Endothelial cell (in vitro differentiated cells): ENCODE measurements around the gene SPAG7. TPM values are rescaled to one million over a fixed set of nuclear protein-coding genes. Genes with fewer than 3 reads are reported as not detected.
A peak's percentile ranks its signal among the peaks of the same experiment; 100 is the strongest.
"Not testable (repeated sequence)": the region's sequence is repeated elsewhere in the genome, so short reads cannot be mapped to it uniquely, and the experiment has no call there.

Experiments used
- DNase-seq: peaks from one replicate; pipeline ENCODE4 v3.0.0; 2021; ENCODE audit warnings: low spot score
- H3K27ac Mint-ChIP-seq: one replicate; pipeline ENCODE4 v1.8.0; 2021; ENCODE audit warnings: mixed read lengths, inconsistent platforms; ENCODE audit not compliant: unreplicated experiment
- H3K27me3 Mint-ChIP-seq: one replicate; pipeline ENCODE4 v1.8.0; 2021; ENCODE audit warnings: mild to moderate bottlenecking, moderate library complexity, mixed read lengths, inconsistent platforms; ENCODE audit not compliant: unreplicated experiment
- H3K36me3 Mint-ChIP-seq: one replicate; pipeline ENCODE4 v1.8.0; 2021; ENCODE audit warnings: mild to moderate bottlenecking, low read depth, mixed read lengths, inconsistent platforms; ENCODE audit not compliant: unreplicated experiment
- H3K4me1 Mint-ChIP-seq: one replicate; pipeline ENCODE4 v1.8.0; 2021; ENCODE audit warnings: mild to moderate bottlenecking, mixed read lengths, inconsistent platforms; ENCODE audit not compliant: unreplicated experiment
- H3K4me3 Mint-ChIP-seq: one replicate; pipeline ENCODE4 v1.8.0; 2021; ENCODE audit warnings: mild to moderate bottlenecking, mixed read lengths, inconsistent platforms; ENCODE audit not compliant: unreplicated experiment
- H3K9me3 Mint-ChIP-seq: one replicate; pipeline ENCODE4 v1.8.0; 2021; ENCODE audit warnings: mixed read lengths, inconsistent platforms; ENCODE audit not compliant: unreplicated experiment
- CTCF ChIP-seq: fragments of 200-600 bp; sonication (generic); IDR thresholded peaks from one replicate; pipeline ENCODE4 v1.5.0; 2021; ENCODE audit warnings: antibody characterized with exemption; ENCODE audit not compliant: unreplicated experiment
- total RNA-seq: library from RNA; stranded (reverse); fragmentation: NEBNext Ultra II Directional; extraction: Animal tissue kit (Norgen Biotek cat#: 25700); gene quantifications from one replicate; pipeline ENCODE4 v1.2.1, GENCODE V29; 2021; ENCODE audit not compliant: unreplicated experiment

The SPAG7 gene
- total RNA-seq, 1 donor from 2014 or later = 67.3 TPM

DNA sequence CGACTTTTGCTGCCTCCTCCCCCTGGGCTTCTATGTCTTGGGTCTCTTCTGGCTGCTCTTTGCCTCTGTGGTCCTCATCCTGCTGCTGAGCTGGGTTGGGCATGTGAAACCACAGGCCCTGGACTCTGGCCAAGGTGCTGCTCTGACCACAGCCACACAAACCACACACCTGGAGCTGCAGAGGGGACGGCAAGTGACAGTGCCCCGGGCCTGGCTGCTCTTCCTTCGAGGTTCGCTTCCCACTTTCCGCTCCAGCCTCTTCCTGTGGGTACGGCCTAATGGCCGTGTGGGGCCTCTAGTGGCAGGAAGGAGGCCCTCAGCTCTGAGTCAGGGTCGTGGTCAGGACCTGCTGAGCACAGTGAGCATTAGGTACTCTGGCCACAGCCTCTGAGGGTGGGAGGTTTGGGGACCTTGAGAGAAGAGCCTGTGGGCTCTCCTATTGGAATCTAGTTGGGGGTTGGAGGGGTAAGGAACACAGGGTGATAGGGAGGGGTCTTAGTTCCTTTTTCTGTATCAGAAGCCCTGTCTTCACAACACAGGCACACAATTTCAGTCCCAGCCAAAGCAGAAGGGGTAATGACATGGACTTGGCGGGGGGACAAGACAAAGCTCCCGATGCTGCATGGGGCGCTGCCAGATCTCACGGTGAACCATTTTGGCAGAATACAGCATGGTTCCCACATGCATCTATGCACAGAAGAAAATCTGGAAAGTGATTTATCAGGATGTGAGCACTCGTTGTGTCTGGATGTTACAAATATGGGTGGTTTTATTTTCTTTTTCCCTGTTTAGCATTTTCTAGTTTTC lies 33.2 kb downstream of the SPAG7 start:
- Mint-ChIP-seq H3K27ac (peak overlapping the region; percentile 81), H3K27me3 (peaks cover 11% of the 10 kb centered on the region), H3K4me1 (peaks cover 20% of the 10 kb centered on the region), H3K9me3 (no peaks in the 10 kb centered on the region), H3K4me3 (peak overlapping the region; percentile 77), H3K36me3 (peaks cover 15% of the 10 kb centered on the region)
- DNase-seq = peak; percentile 52
- TF ChIP-seq CTCF = no peak

- no peak for DNase-seq
- peaks cover 19% of the 10 kb centered on the region for H3K4me1 Mint-ChIP-seq
- TF ChIP-seq CTCF = no peak
- H3K27ac Mint-ChIP-seq = peak overlapping the region; percentile 81
- peaks cover 19% of the 10 kb centered on the region for H3K36me3 Mint-ChIP-seq
- H3K4me3 Mint-ChIP-seq = peak overlapping the region; percentile 70
- no peaks in the 10 kb centered on the region for H3K9me3 Mint-ChIP-seq
- peaks cover 13% of the 10 kb centered on the region for H3K27me3 Mint-ChIP-seq
These were observed 34.0 kb downstream of the SPAG7 start for GRCh38 chr17:4933646-4934045.

GRCh38 chr17:4932756-4933155 lies 34.9 kb downstream of the SPAG7 start:
- Mint-ChIP-seq H3K4me1 (peaks cover 19% of the 10 kb centered on the region), H3K36me3 (peaks cover 19% of the 10 kb centered on the region), H3K4me3 (no peak overlapping the region), H3K9me3 (no peaks in the 10 kb centered on the region), H3K27ac (peak overlapping the region; percentile 30), H3K27me3 (peaks cover 12% of the 10 kb centered on the region)
- no peak for DNase-seq
- TF ChIP-seq CTCF = no peak

DNA sequence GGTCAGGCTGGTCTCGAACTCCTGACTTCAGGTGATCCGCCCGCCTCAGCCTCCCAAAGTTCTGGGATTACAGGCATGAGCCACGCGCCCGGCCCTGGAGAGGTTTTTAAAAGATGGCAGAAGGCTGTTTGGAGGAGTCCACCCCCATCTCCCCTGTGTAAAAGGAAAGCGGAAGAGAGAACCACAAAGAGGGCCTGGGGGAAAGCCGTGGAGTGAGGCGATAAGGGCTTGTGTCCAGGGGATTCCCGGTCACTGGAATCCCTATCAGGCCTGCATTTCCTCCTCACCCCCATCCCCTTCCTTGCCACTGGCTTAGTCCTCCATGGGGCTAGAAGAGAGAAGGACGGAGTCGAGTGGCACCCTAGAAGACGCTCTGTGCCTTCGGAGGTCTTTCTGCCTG lies 35.7 kb downstream of the SPAG7 start, which contains the start of gene GP1BA:
TSS of gene GP1BA (plus strand) at position 315 of the 400 bp plus-strand sequence. CDS start 328 bp downstream, outside the sequence.
- no peak for DNase-seq
- Mint-ChIP-seq H3K4me3 (peak within 1 kb of the TSS; percentile 13), H3K9me3 (no peaks in the 10 kb centered on the region), H3K27ac (peak within 1 kb of the TSS; percentile 30), H3K36me3 (peaks cover 23% of the 10 kb centered on the region), H3K4me1 (peaks cover 19% of the 10 kb centered on the region), H3K27me3 (peaks cover 12% of the 10 kb centered on the region)
- TF ChIP-seq CTCF = no peak

DNA sequence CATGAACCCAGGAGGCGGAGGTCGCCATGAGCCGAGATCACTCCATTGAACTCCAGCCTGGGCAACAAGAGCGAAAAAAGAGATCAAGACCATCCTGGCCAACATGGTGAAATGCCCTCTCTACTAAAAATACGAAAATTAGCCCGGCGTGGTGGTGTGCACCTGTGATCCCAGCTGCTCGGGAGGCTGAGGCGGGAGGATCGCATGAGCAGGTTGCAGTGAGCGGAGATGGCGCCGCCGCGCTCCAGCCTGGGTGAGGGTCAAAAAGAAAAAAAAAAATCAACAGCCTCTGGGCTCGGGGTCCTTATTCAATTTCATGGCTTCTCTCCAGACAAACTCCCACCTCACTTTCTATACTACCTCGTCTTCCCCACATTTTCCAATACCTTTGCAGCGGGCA lies 38.7 kb downstream of the SPAG7 start:
- H3K9me3 Mint-ChIP-seq = no peaks in the 10 kb centered on the region
- H3K27ac Mint-ChIP-seq = no peak overlapping the region
- DNase-seq = no peak
- H3K27me3 Mint-ChIP-seq = peaks cover 6% of the 10 kb centered on the region
- H3K4me3 Mint-ChIP-seq = peak overlapping the region; percentile 65
- TF ChIP-seq CTCF = no peak
- peaks cover 23% of the 10 kb centered on the region for H3K36me3 Mint-ChIP-seq
- H3K4me1 Mint-ChIP-seq = peaks cover 10% of the 10 kb centered on the region

GRCh38 chr17:4926577-4927335 lies 40.9 kb downstream of the SPAG7 start:
- not testable (repeated sequence) for DNase-seq, H3K4me1 Mint-ChIP-seq, H3K9me3 Mint-ChIP-seq, H3K27me3 Mint-ChIP-seq, H3K27ac Mint-ChIP-seq
- H3K4me3 Mint-ChIP-seq = peak overlapping the region; percentile 3
- peaks cover 23% of the 10 kb centered on the region for H3K36me3 Mint-ChIP-seq
